ENCODE results near the gene TOR1A.

TOR1A gene

GRCh38 chr9:129850821-129851550, 27.1 kb upstream of the TOR1A start:
- no peak overlapping the region for H3K27ac ChIP-seq
- TF ChIP-seq CTCF (conservative IDR thresholded peaks at IDR 0.05) (no peak), ZFX (IDR thresholded peaks at IDR 0.05) (no peak)

GRCh38 chr9:129849901-129850300, 26.0 kb upstream of the TOR1A start:
- no peak overlapping the region for H3K27ac ChIP-seq
- TF ChIP-seq CTCF (conservative IDR thresholded peaks at IDR 0.05): no peak
- TF ChIP-seq ZFX (IDR thresholded peaks at IDR 0.05): no peak

GRCh38 chr9:129848712-129849441, 24.9 kb upstream of the TOR1A start:
- no peak overlapping the region for H3K27ac ChIP-seq
- no peak for TF ChIP-seq ZFX (IDR thresholded peaks at IDR 0.05)
- no peak for TF ChIP-seq CTCF (conservative IDR thresholded peaks at IDR 0.05)

GRCh38 chr9:129845373-129845772, 21.4 kb upstream of the TOR1A start:
- TF ChIP-seq ZFX (IDR thresholded peaks at IDR 0.05) (no peak), CTCF (conservative IDR thresholded peaks at IDR 0.05) (no peak)
- H3K27ac ChIP-seq: no peak overlapping the region

- H3K27ac ChIP-seq: no peak overlapping the region
- TF ChIP-seq ZFX (IDR thresholded peaks at IDR 0.05) (no peak), CTCF (conservative IDR thresholded peaks at IDR 0.05) (no peak)
Measured at GRCh38 chr9:129841071-129841470, 17.1 kb upstream of the TOR1A start.

- H3K27ac ChIP-seq: no peak overlapping the region
- TF ChIP-seq CTCF (conservative IDR thresholded peaks at IDR 0.05) (no peak), ZFX (IDR thresholded peaks at IDR 0.05) (no peak)
Measured at GRCh38 chr9:129840034-129840433, 16.1 kb upstream of the TOR1A start.

- TF ChIP-seq ZFX (IDR thresholded peaks at IDR 0.05) (no peak), CTCF (conservative IDR thresholded peaks at IDR 0.05) (no peak)
- H3K27ac ChIP-seq: no peak overlapping the region
Measured at GRCh38 chr9:129839324-129840023, 15.5 kb upstream of the TOR1A start.

Data from C4-2B (cell line).